NCI-H187 (cell line): Measurements from ENCODE around the gene VWC2L.

Experiments used
- DNase-seq, 2 experiments: peaks; one replicate each; lab custom pipeline; 2025; lab: John Stamatoyannopoulos, UW

Gene VWC2L

DNA sequence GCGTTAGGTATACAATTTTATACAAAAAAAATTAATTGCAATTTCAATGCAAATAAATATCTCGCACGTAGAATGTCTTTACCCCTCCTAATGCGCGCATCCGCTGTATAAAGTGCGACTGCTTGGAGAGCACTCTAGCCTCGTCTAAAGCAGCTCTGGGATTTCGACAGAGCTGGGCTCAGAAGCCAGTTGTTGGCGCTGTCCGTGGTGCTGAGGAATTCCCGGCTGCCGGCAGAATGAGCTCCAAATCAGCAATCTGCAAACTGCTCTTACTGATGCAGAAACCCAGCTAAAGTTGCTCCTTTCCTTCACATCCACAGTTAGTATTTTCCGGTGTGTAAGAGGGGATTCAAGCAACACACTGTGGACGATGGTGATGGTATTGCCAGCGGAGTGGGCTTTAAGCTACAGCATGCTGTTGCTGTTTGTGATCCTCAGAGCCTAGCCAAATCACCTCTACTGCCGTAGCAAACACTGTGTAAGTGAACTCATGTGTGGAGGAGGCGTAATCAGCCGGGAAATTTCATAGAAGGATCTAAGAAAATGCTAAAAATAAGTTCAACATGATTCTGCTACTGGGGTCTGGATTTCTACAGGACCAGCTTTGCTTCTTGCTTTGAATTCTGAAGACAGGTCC, at the start of gene VWC2L:
VWC2L (plus strand) TSS at position 137 of the 637 bp plus-strand sequence. CDS start 3,140 bp downstream, outside the sequence.
- DNase-seq, result no peak

DNA sequence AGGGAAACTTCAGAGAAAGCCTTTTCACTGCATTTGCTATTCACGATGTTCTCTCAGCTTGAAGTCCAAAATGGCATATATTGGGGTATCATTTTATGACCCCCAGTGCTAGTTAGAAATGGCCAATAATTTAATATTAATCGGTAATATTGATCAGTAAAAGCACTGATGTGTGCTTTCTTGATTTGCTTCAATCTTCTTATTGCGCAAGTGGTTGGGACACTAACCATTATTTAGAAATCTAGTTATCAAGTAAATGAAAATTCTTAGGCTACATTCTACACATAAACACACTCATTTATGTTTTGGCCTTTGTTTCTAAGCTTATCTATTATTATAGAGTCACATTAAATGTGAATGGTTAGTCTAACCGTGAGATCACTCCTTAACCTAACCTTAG, 49.7 kb upstream of the VWC2L start:
- DNase-seq, result no peak

DNA sequence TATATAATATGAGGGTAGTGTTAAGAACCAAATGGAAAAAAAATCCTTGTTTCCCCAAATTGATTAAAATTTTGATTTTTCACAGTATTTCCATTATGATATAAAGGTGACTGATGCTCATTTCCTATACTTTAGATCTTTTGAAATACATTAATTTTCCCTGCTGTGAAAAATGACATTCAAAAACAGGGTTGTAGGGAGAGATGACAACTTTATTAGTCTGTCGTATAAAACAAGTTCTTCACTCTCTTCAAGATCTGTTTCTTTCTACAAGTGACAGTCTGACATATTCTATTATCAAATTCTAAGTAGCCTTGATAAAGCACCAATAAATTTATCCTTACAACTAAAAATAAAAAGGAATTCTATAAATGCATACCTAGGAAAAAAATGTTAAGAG, 45.3 kb upstream of the VWC2L start:
- no peak for DNase-seq

DNA sequence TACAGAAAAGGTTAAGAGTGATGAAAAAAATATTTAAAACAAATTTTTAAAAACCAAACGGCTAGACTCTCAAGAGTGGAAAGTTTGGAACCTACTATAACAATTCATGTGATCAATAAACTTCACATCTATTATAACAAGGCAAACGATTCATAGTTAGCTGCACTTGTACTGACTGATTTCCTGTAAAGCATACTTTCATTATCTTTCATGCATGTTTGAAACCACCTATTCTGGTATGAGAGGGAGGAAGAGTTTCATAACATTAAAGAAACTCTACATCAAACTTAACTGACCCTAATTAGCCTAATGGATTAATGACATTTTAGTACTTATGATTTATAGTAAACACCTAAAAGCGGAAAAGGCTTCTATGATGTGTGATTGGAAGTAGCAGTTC, 43.7 kb upstream of the VWC2L start:
- DNase-seq, result no peak

DNA sequence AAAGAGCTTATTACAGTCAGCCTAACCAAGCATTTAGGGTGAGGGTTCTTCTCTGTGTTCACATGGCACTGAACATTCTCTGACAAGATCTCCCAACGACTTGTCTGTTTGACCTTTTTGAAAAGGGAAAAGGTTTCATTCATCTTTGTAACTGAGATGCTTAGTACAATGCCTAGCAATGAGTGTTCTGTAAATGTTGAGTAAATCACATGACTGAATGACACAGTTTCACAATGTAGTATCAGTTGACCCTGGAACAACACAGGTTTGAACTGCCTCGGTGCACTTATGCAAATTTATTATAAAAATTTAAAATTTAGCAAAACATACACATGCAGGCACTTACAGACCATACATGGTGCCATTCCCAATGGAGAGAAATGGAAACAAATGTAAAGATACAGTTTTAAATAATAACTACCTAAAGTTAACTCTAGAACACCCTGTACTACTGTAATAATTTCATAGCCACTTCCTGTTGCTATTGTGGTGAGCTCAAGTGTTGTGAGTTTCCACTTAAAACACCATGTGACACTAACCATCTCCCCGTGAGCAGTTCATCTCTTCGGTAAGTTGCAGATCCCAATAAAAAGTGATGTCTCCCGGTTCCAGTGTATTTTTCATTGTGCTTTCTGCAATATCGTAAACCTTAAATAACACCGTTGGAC, 34.1 kb upstream of the VWC2L start:
- DNase-seq, result peak in 1 of 2 experiments; percentile 3

DNA sequence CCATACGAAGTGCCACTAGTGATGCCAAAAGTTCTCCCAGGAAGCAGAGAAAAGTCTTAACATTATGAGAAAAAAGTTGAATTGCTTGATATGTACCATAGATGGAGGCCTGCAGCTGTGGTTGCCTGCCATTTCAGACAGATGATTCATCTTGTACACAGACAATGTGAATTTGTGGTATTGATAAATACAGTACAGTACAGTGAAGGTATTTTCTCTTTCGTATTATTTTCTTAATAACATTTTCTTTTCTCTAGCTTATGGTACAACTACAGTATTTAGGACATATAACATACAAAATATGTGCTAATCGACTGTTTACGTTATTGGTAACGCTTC, 33.6 kb upstream of the VWC2L start:
- DNase-seq, result no peak

DNA sequence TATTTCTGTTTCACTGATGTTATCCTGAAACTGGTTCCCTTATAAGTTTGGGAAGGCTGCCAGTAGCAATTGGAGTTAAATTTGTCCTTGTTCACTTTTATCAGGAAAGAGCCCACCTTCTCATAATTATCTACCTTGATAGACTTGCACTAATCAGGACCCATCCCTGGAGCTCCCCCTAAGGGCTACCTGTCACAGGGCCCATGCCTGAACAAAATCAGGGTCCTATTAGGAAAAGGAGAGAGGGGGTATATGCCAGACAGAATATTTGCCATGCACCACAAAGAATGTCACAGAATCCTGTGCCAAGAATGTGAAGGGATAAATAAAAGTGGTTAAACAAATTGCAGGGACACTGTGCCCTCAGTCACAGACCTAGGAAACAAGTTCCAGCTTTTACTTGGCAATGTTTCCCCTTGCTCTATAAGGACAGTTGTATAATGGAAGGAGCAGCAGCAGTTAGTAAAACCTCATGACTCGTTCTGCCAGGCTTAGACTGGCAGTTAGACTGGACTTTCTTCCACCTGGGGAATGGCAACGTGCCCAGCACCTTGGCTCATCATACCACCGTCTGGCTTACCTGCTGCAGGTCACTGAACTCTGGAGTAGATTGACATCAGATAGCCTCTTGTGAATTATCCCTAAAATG, 32.3 kb upstream of the VWC2L start:
- DNase-seq, result no peak

DNA sequence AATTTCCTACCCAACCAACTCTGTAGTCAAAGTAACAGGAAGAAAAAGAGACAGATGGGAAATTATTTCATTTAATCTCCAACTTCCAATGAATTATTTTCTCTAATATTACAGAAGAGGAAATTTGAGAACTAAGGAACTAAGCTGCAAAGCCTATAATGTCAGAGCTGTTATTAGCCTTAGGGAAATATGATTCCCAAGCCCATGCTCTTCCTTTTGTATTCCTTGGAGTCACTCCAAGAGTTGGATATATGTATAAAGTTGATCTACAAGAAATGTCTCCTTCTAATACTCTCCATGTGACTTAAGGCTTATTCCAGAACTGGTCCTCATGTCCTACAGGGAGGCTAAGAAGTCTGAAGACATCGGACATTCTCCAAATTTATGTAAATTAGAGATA, 31.6 kb upstream of the VWC2L start:
- DNase-seq, result no peak

DNA sequence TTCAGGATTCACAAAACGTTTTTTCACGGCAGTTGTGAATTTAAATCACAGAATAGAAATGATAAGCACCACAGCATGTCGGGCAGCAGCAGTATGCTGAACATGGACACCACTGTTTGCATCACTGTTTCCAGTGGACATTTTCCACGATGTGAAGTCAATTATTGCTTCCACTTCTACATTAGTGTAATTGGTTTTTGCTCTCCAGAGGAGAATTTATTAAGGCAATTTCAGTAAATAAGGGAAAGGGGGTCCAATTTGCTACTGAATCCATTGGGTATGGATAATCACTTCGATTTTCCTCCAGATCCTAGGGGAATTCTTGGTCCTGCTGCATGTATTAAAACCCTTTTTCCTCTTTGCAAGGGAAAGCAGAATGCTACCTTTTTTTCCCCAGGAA, 30.2 kb upstream of the VWC2L start:
- no peak for DNase-seq

DNA sequence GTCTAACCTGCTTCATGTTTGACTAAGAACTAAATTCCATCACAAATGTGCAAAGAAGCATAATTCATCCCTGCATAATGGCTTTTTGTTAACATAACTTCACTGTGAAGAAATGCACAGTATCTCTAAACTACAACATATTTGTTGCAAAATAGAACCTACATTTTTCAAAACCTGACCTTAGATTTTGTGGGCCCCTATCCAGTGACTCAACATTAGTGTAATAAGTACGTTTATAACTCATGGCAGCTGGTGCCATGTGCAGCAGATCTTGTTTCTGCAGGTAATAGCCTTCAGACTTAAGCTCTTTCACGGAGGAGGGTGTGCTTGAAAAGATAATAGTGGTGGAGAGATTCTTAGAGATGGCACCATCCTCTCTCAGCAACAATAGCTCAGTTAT, 28.6 kb upstream of the VWC2L start:
- DNase-seq, result no peak

DNA sequence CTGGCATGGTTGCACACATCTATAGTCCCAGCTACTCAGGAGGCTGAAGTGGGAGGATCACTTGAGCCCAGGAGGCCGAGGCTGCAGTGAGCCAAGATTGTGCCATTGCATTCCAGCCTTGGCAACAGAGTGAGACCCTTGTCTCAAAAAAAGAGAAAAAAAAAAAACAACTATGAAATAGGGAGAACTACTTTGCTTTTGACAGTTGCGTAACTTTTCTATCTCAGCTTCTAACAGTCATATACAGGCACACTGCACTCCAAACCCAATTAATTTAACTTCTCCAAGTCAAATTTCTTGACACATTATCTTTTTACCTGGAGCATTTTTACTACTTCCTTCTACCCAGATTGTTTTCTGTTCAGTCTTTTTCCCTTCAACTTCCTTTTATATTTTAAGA, 24.1 kb upstream of the VWC2L start:
- no peak for DNase-seq

DNA sequence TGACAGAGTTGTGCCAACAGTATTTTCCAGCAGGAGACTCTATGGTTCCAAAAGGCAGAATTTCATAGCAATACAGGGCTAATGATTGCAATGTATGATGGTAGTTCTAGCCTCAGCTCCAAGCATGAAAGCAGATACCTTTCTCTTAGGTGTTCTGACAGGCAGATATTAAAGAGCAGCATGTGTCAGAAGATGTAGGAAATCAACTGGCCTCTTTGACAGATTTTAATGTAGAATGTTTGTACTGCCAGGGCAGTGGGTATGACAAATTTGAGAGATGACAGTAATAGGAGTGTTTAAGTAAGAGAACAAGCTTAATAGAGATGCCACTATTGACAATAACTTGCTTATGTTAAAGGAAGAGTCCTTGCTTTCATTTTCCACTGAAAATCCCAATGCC, 21.5 kb upstream of the VWC2L start:
- no peak for DNase-seq

DNA sequence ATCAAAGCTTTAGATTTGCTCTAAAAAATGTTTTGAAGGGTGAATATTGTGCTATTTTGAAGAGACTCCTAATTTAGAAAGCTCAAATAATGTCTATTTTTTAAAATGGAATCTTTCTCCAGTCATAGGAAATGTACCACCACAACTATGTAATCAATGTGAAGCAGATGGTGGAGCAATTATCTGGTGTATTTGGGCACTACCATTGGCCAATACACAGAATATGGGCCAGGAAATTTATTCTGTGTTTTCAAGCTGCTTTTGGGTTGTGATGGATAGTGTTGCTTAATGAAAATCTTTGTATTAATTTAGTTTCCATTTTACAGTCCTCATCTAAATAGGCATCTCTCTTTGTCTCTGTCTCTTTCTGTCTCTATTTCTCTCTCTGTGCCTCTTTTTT, 17.1 kb upstream of the VWC2L start:
- DNase-seq, result no peak

DNA sequence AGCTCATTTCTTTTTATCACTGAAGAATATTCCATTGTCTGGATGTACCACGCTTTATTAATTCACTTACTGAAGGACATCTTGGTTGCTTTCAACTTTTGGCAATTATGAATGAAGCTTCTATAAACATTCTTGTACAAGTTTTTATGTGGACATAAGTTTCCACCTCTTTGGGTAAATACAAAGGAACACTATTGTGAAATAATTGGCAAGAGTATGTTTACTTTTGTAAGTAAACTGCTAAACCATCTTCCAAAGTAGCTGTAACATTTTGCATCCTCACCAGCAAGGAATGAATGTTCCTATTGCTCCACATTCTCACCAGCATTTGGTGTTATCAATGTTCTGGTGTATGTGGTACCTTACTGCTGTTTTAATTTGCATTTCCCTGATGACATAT, 15.8 kb upstream of the VWC2L start:
- no peak for DNase-seq

DNA sequence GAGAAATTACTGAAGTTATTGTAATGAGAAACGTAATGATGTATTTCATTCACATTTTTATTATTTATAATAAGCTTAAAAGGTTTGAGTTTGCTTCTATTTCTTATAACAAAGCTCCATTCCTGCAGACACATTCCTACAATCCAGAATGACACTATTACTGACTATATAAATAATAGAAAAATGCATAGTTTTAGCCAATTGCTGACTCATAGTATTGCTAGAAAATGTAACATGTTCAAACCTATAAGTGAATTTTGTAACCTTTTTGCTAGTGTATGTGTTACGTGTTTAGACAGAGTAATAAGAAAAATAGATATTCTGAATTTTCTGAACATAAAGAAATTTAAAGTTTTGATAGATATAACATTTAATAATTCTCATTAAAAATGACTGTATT, 9.3 kb upstream of the VWC2L start:
- no peak for DNase-seq

DNA sequence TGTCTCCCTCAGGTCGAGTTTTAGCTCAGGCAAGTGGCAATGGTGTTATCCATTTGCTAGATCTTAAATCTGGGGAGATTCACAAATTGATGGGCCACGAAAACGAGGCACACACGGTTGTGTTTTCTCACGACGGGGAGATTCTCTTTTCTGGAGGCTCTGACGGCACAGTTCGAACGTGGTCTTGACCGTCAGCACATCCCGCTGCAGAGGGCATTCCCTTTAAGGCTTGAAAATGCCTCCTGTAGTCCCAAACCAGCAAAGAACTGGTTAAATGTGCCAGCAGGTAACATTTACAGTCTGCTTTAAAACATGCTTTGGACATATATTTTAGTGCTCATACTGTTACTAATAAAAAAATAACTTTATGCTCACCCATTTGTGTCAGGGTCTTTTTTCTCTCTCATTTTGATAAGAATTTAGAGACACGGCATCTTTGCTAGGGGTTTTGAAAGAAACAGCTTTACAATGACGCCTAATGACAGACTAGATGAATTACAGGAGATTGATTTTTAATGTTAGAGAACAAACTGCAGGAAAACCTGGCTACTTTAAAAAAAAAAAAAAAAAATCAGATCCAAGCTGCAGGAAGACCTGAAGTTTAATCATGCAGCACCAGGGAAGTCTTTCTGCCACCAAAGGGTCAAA, 602 bp upstream of the VWC2L start:
- no peak for DNase-seq

DNA sequence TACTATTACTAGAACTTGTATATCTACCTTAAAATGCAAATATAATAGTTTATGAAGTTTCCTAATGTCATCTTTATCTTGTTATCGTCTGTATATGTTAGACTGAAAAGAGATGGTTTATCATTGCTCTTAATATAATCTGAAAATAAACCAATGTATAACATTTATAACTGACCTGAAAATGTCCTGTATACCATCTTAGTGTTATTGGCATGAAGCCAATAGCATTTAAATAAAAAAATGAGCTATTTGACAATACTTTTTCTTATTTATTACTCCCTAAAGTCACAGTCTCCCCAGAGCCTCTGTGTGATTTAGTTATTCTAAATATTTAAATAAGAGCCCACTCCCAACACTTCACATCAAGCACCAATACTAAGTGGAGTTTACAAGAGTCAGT, 1.8 kb downstream of the VWC2L start:
- no peak for DNase-seq

DNA sequence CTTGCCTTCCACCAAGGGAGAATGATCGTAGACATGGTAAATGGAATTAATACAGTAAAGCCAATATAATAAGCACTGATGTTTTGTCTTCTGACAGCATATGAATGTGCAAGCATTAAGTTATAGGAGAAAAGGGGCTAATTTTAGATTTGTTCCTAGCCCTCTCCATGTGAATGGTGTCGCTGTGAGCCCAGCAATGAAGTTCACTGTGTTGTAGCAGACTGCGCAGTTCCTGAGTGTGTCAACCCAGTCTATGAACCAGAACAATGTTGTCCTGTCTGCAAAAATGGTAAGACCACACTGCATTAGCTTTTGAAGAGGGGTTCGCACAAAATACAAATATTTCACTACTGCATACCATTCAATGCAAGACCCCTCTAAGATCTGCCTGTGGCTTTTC, 25.6 kb downstream of the VWC2L start:
- DNase-seq, result no peak

DNA sequence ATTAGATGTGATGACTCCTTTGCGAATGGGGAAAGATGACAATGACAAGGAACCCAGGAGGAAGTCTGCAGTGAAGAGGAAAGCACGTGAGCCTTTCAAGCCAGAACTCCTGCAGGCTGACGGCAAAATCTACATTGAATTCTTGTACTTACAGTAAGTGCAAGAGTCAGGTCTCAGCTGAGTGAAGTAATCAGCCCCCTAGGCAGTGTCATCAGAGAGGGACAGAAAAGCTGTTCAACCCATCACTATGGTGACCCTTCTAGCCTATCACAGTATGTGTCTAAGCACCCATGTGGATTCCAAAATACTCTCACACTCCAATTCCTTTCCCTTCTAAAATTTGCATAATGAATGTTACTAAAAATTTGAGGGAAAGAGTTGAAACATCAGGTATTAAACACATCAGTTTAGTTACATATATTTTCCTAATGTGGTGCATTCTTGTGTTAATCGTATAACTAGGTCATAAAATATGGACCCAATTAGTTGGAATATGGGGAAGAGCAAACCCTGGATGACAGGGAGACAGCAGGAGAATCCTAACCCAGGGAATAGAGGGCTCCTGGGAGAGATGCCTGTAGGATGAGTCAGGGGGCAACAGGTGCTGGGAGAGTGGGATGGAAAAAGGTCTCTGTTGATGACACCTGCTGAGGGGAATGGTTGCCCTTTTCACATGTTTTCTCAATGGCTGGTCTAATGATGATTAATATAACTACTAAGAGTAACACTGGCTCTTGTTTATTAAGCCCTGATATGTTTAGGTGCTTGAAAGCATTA, 39.5 kb downstream of the VWC2L start:
- no peak for DNase-seq

DNA sequence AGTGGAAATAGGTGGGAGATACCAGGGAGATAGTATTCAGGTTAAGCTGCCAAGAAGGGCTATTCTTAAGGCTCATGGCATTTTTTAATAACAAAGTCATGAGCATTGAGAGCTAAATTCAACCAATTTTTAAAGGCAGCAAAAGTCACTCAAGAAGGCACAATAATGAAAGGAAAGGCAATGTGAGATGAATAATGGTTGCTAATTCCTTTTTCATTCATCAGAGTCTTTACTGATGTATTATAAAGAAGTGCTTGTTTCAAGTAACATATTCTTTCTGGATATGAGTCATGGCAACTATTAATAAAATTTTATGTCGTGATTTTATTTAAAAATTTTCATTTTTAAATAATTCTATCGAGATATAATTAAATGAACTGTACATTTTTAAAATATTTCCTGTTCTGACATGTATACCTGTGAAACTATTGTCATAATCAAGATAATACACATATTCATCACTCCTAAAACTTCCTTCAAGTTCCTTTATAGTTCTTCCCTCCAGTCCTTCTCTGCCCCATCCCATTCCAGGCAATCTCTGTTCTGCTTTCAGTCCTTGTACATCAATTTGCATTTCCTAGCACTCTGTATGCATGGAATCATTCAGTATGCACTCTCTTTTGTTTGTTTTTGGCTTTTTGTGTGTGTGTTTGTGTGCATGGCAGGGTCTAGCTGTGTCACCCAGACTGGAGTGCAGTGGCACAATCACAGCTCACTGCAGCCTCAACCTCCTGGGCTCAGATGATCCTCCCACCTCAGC, 40.8 kb downstream of the VWC2L start:
- no peak for DNase-seq

DNA sequence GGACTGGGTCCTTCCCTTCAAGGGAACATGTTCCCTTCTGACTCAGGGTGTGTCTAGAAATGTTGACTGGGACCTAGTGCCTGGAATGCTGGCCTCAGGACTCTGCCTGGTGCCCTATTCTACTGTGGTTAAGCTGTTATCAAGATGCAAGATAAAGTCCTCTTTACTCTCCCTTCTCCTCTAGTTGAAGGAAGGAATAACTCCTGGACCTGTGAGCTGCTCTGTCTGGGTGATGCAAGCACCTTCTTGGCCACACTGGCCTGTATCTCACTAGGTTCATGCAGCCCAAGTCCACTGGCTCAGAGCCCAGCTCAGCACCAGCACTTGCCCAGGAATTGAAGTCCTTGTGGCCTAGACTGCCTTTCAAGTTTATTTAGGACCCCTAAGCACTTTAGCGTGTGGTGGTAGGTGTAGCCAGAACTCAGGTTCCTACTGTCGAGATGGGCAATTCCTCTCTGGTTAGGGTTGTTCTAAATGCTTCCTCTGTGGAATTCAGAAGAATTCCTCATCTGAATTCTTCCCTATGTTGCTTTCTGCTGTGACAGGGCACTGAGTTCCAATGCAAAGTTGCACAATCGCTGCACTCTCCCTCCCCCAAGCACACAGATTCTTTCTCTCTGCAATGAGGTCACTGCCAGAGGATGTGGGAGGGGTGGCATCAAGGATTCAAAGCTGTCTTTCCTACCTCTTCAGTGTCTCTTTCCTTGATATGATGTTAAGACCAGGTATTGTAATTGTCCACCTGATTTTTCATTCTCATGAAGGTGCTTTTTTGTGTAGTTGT, 54.7 kb downstream of the VWC2L start:
- no peak for DNase-seq
